OCI-LY3 (cell line): Measurements from ENCODE around the gene SYT3.

Source experiments
- H2AFZ ChIP-seq: fragments of 200-600, 300-600 bp; shearing (Covaris generic); 2 replicates; pipeline ENCODE4 v1.6.0; 2014; ENCODE audit warnings: antibody characterized with exemption, low read depth, low read length
- H3K27ac ChIP-seq: fragments of 200-600, 300-600 bp; sonication (generic); 2 replicates; pipeline ENCODE4 v1.5.1; 2014; ENCODE audit warnings: mild to moderate bottlenecking, low read length, moderate library complexity, mixed read lengths
- H3K27me3 ChIP-seq: fragments of 200-600, 300-600 bp; sonication (generic); 2 replicates; pipeline ENCODE4 v1.6.1; 2014; ENCODE audit warnings: low read depth, low read length, mixed read lengths
- H3K36me3 ChIP-seq: fragments of 200-600, 300-600 bp; sonication (generic); replicated peaks from 2 replicates; pipeline ENCODE3; 2014; ENCODE audit warnings: low read depth, low read length, mixed read lengths
- H3K4me1 ChIP-seq: fragments of 300-600, 200-600 bp; sonication (generic); 2 replicates; pipeline ENCODE4 v1.6.1; 2014; ENCODE audit warnings: low read length, mixed read lengths
- H3K4me2 ChIP-seq: fragments of 200-600, 300-600 bp; sonication (generic); 2 replicates; pipeline ENCODE4 v1.6.1; 2014; ENCODE audit warnings: low read length, mixed read lengths
- H3K4me3 ChIP-seq: fragments of 300-600, 200-600 bp; sonication (generic); 2 replicates; pipeline ENCODE4 v1.5.1; 2014; ENCODE audit warnings: antibody characterized with exemption, mild to moderate bottlenecking, low read length, moderate library complexity
- H3K79me2 ChIP-seq: fragments of 300-600, 200-600 bp; shearing (Covaris generic); 2 replicates; pipeline ENCODE4 v1.6.1; 2014; ENCODE audit warnings: mild to moderate bottlenecking, low read length, mixed read lengths
- H3K9ac ChIP-seq: fragments of 300-600, 200-600 bp; shearing (Covaris generic); 2 replicates; pipeline ENCODE4 v1.6.0; 2014; ENCODE audit warnings: mild to moderate bottlenecking, low read length, moderate library complexity
- H3K9me3 ChIP-seq: fragments of 200-600, 300-600 bp; shearing (Covaris generic); 2 replicates; pipeline ENCODE4 v1.6.1; 2014; ENCODE audit warnings: low read length, mixed read lengths; ENCODE audit not compliant: insufficient read depth
- H4K20me1 ChIP-seq: fragments of 200-600, 300-600 bp; sonication (generic); 2 replicates; pipeline ENCODE4 v1.6.1; 2016; ENCODE audit warnings: low read length, mixed read lengths; ENCODE audit not compliant: insufficient read depth
- CTCF ChIP-seq: fragments of 200-600, 300-600 bp; sonication (generic); IDR thresholded peaks from 2 replicates; pipeline ENCODE4 v1.5.1; 2014; ENCODE audit warnings: antibody characterized with exemption, low read length, low read depth
- EZH2phosphoT487 ChIP-seq: fragments of 200-600 bp; shearing (Covaris generic); IDR thresholded peaks from 2 replicates; pipeline ENCODE4 v1.6.1; 2018; ENCODE audit warnings: antibody characterized with exemption, mixed run types, low read depth

Gene SYT3

GRCh38 chr19:50647879-50648615 lies 8.4 kb upstream of the SYT3 start:
- no peak overlapping the region for H2AFZ ChIP-seq
- no peak overlapping the region for H3K27ac ChIP-seq

GRCh38 chr19:50646074-50646807 lies 6.6 kb upstream of the SYT3 start:
- H3K79me2 ChIP-seq: no peaks in the 10 kb centered on the region
- TF ChIP-seq EZH2phosphoT487 (no peak), CTCF (no peak)
- H3K9me3 ChIP-seq: no peaks in the 10 kb centered on the region
- H3K4me1 ChIP-seq: peaks cover 9% of the 10 kb centered on the region; the same call in 1 of the 2 replicates
- H2AFZ ChIP-seq: no peak overlapping the region
- H3K27me3 ChIP-seq: peaks cover 35% of the 10 kb centered on the region
- no peaks in the 10 kb centered on the region for H4K20me1 ChIP-seq
- H3K36me3 ChIP-seq: no peaks in the 10 kb centered on the region
- H3K4me3 ChIP-seq: no peak overlapping the region
- no peak overlapping the region for H3K9ac ChIP-seq
- H3K27ac ChIP-seq: no peak overlapping the region
- H3K4me2 ChIP-seq: no peak overlapping the region

More at GRCh38 chr19:50647879-50648615, 8.4 kb upstream of the SYT3 start:
- peaks cover 32% of the 10 kb centered on the region for H3K27me3 ChIP-seq
- H3K4me3 ChIP-seq: no peak overlapping the region
- H4K20me1 ChIP-seq: no peaks in the 10 kb centered on the region
- TF ChIP-seq EZH2phosphoT487: no peak
- no peak for TF ChIP-seq CTCF
- no peaks in the 10 kb centered on the region for H3K9me3 ChIP-seq
- no peaks in the 10 kb centered on the region for H3K36me3 ChIP-seq
- peak overlapping the region; percentile 5; the same call in 1 of the 2 replicates for H3K4me2 ChIP-seq
- H3K4me1 ChIP-seq: peaks cover 9% of the 10 kb centered on the region; the same call in 1 of the 2 replicates
- no peaks in the 10 kb centered on the region for H3K79me2 ChIP-seq
- H3K9ac ChIP-seq: no peak overlapping the region

GRCh38 chr19:50645107-50645506 lies 5.4 kb upstream of the SYT3 start:
- no peak overlapping the region for H3K27ac ChIP-seq
- no peaks in the 10 kb centered on the region for H3K36me3 ChIP-seq
- H3K4me3 ChIP-seq: no peak overlapping the region
- no peaks in the 10 kb centered on the region for H3K79me2 ChIP-seq
- no peak overlapping the region for H3K9ac ChIP-seq
- no peak overlapping the region for H3K4me2 ChIP-seq
- no peaks in the 10 kb centered on the region for H4K20me1 ChIP-seq
- TF ChIP-seq CTCF (no peak), EZH2phosphoT487 (no peak)
- H3K4me1 ChIP-seq: peaks cover 9% of the 10 kb centered on the region; the same call in 1 of the 2 replicates
- H3K9me3 ChIP-seq: no peaks in the 10 kb centered on the region
- no peak overlapping the region for H2AFZ ChIP-seq
- H3K27me3 ChIP-seq: peaks cover 35% of the 10 kb centered on the region

- no peak for TF ChIP-seq EZH2phosphoT487
- TF ChIP-seq CTCF: no peak
- H2AFZ ChIP-seq: no peak overlapping the region
- no peaks in the 10 kb centered on the region for H4K20me1 ChIP-seq
- H3K27ac ChIP-seq: no peak overlapping the region
- H3K79me2 ChIP-seq: no peaks in the 10 kb centered on the region
- peaks cover 35% of the 10 kb centered on the region for H3K27me3 ChIP-seq
- no peak overlapping the region for H3K4me2 ChIP-seq
- no peak overlapping the region for H3K4me3 ChIP-seq
- peaks cover 9% of the 10 kb centered on the region; the same call in 1 of the 2 replicates for H3K4me1 ChIP-seq
- no peak overlapping the region for H3K9ac ChIP-seq
- no peaks in the 10 kb centered on the region for H3K36me3 ChIP-seq
- H3K9me3 ChIP-seq: no peaks in the 10 kb centered on the region
Observed at GRCh38 chr19:50644315-50644915, 4.7 kb upstream of the SYT3 start.
